ENCODE measurements around the gene DARS2. TPM values are rescaled to one million over a fixed set of nuclear protein-coding genes. Genes with fewer than 3 reads are reported as not detected.

The DARS2 gene
- total RNA-seq (2013): 11.5 TPM
- polyA plus RNA-seq: 1 to 10 TPM; 3.2 to 8.2 (median 6.2) TPM
- polyA minus RNA-seq: 5.3 and 10.0 TPM in 2 replicates
- total RNA-seq: 3.5 to 14.5 (median 7.7) reads per million in 11 experiments

- no peaks in the 10 kb centered on the region for H3K9me3 ChIP-seq (replicated peaks in 1 of 2; ENCODE audit: control insufficient read depth in 1 of 2, insufficient read depth in 1 of 2, low read length in 2 of 2)
- H3K27ac ChIP-seq (ENCODE audit: low read depth in 1 of 2, low read length in 2 of 2): peak within 1 kb of the TSS; percentile 91 to 93
- intact Hi-C loops (cut with micrococcal nuclease): loop anchor here (1.0 to 5.0 kb wide), 8 partner anchors 43 to 1082 kb away; partner anchors contain the start of genes PRDX6 (in 2 of the 2), ZBTB37 (in 2 of the 2) and GAS5 (in 1 of the 2)
- peak within 1 kb of the TSS; percentile 70 to 99 (median 92) for H3K4me3 ChIP-seq (replicated peaks in 1 of 3; ENCODE audit: low read depth in 2 of 3, low read length in 3 of 3)
- H3K4me1 ChIP-seq (ENCODE audit: control insufficient read depth in 1 of 2, insufficient read depth in 2 of 2, low read length in 2 of 2): peaks cover 15 to 26% of the 10 kb centered on the region in 2 donors
- Mint-ChIP-seq H3K27ac (peak within 1 kb of the TSS; percentile 97 to 100 (median 99)), H3K4me1 (peaks cover 39% of the 10 kb centered on the region), H3K27me3 (ENCODE audit: low read depth in 3 of 3) (no peaks in the 10 kb centered on the region), H3K4me3 (peak within 1 kb of the TSS; percentile 99), H3K36me3 (peaks cover 6 to 23% of the 10 kb centered on the region in 2 donors), H3K9me3 (no peaks in the 10 kb centered on the region)
- peaks cover 56% of the 10 kb centered on the region for H3K79me2 ChIP-seq (ENCODE audit: insufficient read depth, low read length)
- peaks cover 4 to 14% of the 10 kb centered on the region in 2 donors for H3K36me3 ChIP-seq (replicated peaks in 1 of 2; ENCODE audit: control insufficient read depth in 1 of 2, insufficient read depth in 2 of 2, low read length in 2 of 2)
- WGBS (ENCODE audit: insufficient coverage): under 1% methylated on average over 41 of the region's 55 CpGs
- H2AFZ ChIP-seq (ENCODE audit: insufficient read depth, low read depth, low read length, poor library complexity, severe bottlenecking): peak within 1 kb of the TSS; percentile 91
- H3K4me2 ChIP-seq (replicated peaks; ENCODE audit: extremely low read depth, low read length, poor library complexity, severe bottlenecking): peak within 1 kb of the TSS; percentile 91
- TF ChIP-seq CTCF (IDR thresholded peaks at IDR 0.05): no peak
- no peaks in the 10 kb centered on the region for H4K20me1 ChIP-seq (ENCODE audit: insufficient read depth, low read length)
- H3K27me3 ChIP-seq (ENCODE audit: control insufficient read depth in 2 of 2, insufficient read depth in 2 of 2, low read length in 2 of 2): no peaks in the 10 kb centered on the region
- peak; percentile 93 to 97 (median 94) for DNase-seq
- peak within 1 kb of the TSS; percentile 86 for H3K9ac ChIP-seq (ENCODE audit: insufficient read depth, low read length, poor library complexity, severe bottlenecking)
Measured at GRCh38 chr1:173824315-173825081, at the start of gene DARS2, which contains the start of gene CENPL. Gene DARS2, plus strand, starts transcription at chr1:173824673. Its CDS starts 557 bp downstream, at chr1:173825230. Gene CENPL, minus strand, starts transcription at chr1:173824883. Its CDS starts 13,584 bp downstream, at chr1:173811299.

DNA sequence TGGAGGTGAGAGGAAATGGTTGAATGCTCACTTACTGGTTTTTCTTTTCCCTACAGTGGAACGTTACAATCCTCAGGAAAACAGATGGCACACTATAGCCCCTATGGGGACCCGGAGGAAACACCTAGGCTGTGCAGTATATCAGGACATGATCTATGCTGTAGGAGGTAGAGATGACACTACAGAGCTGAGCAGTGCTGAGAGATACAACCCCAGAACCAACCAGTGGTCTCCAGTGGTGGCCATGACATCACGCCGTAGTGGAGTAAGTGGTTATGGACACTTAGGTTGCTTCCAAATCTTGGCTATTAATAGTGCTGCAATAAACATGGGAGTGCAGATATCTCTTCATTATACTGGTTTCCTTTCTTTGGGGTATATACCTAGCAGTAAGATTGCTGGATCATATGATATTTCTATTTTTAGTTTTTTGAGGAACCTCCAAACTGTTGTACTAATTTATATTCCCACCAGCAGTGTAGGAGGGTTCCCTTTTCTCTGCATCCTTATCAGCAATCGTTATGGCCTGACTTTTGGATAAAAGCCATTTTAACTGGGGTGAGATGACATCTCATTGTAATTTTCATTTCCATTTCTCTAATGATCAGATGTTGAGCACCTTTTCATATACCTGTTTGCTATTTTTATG, 48.8 kb upstream of the DARS2 start:
- no peaks in the 10 kb centered on the region for H3K9me3 Mint-ChIP-seq
- H3K36me3 Mint-ChIP-seq: peaks cover 61 to 70% of the 10 kb centered on the region in 2 donors
- Histone ChIP-seq H3K4me2 (replicated peaks; ENCODE audit: extremely low read depth, low read length, poor library complexity, severe bottlenecking) (no peak overlapping the region), H3K4me1 (ENCODE audit: control insufficient read depth in 1 of 2, insufficient read depth in 2 of 2, low read length in 2 of 2) (no peaks in the 10 kb centered on the region), H3K4me3 (replicated peaks in 1 of 3; ENCODE audit: low read depth in 2 of 3, low read length in 3 of 3) (no peak overlapping the region), H2AFZ (ENCODE audit: insufficient read depth, low read depth, low read length, poor library complexity, severe bottlenecking) (no peak overlapping the region), H4K20me1 (ENCODE audit: insufficient read depth, low read length) (no peaks in the 10 kb centered on the region), H3K79me2 (ENCODE audit: insufficient read depth, low read length) (no peaks in the 10 kb centered on the region), H3K9ac (ENCODE audit: insufficient read depth, low read length, poor library complexity, severe bottlenecking) (no peak overlapping the region), H3K27ac (ENCODE audit: low read depth in 1 of 2, low read length in 2 of 2) (no peak overlapping the region), H3K36me3 (replicated peaks in 1 of 2; ENCODE audit: control insufficient read depth in 1 of 2, insufficient read depth in 2 of 2, low read length in 2 of 2) (peaks cover 29 to 82% of the 10 kb centered on the region in 2 donors), H3K9me3 (replicated peaks in 1 of 2; ENCODE audit: control insufficient read depth in 1 of 2, insufficient read depth in 1 of 2, low read length in 2 of 2) (no peaks in the 10 kb centered on the region), H3K27me3 (ENCODE audit: control insufficient read depth in 2 of 2, insufficient read depth in 2 of 2, low read length in 2 of 2) (no peaks in the 10 kb centered on the region)
- intact Hi-C loops (cut with micrococcal nuclease): no loop called here
- H3K27me3 Mint-ChIP-seq (ENCODE audit: low read depth in 3 of 3): peaks cover 0 to under 1% (median 0%) of the 10 kb centered on the region in 3 donors
- H3K27ac Mint-ChIP-seq: peak overlapping the region in 1 of 7 donors; percentile 18
- peaks cover 7% of the 10 kb centered on the region for H3K4me1 Mint-ChIP-seq
- no peak for TF ChIP-seq CTCF (IDR thresholded peaks at IDR 0.05)
- WGBS (ENCODE audit: insufficient coverage): no CpG with 5 or more reads among the region's 5 CpGs
- DNase-seq: no peak
- no peak overlapping the region for H3K4me3 Mint-ChIP-seq

Data from CD14-positive monocyte (primary cell).